Daoy (cell line): ENCODE results near the gene GCSH. TPM values are rescaled to one million over a fixed set of nuclear protein-coding genes. Genes with fewer than 3 reads are reported as not detected.

Source experiments
- DNase-seq: peaks from one replicate; pipeline ENCODE4 v3.0.0-alpha.2; 2015; ENCODE audit warnings: low read depth
- total RNA-seq: library from RNA; depleted of rRNA; stranded (reverse); fragments of >200 nt; shearing (Covaris generic); gene quantifications from 2 replicates; pipeline ENCODE4 v1.2.3, GENCODE V29; 2014

The GCSH gene
- total RNA-seq, 1 experiment from 2014 or later = 32.1 TPM

DNA sequence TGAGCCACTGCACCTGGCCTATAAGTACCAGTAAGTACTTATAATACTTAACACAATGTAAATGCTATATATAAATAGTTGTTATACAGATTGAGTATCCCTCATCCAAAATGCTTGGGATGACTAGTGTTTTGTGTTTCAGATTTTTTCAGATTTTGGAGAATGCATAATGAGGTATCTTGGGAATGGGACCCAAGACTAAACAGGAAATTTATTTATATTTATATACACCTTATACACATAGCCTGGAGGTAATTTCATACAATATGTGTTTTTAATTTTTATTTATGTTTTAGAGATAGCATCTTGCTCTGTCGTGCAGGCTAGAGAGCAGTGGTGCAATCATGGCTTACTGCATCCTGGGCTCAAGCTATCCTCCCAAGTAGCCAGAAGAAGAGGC lies 9.8 kb upstream of the GCSH start:
- DNase-seq = no peak

DNA sequence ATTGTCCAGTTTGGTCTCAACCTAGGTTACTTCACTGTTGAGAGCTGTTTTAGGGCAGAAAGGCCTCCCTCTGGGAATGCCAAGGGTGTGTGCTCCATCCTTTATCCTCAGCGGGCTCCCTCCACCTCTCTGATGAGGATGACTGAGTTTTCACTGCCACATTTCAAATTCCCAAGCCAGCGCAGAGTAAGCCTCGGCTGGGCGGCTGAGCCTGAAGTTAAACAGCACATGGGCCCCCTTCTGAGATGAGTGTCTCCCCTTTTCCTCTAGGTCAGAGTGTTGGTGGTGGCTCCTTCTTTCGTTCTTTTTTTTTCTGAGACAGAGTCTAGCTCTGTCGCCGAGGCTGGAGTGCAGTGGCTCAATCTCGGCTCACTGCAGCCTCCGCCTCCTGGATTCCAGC lies 5.5 kb upstream of the GCSH start:
- no peak for DNase-seq

DNA sequence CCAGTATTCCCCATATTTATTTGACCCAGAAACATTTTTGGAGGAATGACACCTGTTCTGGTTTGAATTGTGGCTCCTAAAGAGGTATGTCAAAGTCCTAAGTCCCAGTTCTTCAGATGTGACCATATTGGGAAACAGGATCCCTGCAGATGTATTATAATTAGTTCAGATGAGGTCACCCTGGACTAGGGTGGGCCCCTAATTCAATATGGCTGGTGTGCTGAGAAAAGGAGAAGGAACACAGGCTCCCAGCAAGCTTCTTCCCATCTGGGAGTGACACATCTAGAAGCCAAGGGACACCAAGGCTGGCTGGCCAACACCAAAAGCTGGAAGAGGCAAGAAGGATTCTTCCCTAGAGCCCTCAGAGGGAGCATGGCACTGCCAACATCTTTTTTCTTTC lies 3.8 kb upstream of the GCSH start:
- DNase-seq = no peak

DNA sequence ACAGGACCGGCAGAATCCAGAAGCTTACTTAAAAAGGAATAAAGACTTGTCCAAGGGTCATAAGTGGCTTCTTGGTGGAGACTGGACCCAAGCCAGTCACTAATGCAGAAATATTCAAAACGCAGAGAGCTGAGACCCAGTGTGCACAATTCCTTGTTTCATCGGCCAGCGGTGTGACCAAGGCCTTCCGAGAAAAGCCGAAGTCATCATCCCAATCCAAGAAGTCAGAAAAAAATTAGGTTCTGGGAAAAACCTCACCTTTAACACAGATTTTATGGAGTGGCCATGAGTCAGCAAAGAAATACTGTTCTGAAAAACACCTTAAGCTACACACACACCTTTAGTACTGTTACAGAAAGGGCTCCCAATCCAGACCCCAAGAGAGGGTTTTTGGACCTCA lies 1.0 kb upstream of the GCSH start:
- no peak for DNase-seq

DNA sequence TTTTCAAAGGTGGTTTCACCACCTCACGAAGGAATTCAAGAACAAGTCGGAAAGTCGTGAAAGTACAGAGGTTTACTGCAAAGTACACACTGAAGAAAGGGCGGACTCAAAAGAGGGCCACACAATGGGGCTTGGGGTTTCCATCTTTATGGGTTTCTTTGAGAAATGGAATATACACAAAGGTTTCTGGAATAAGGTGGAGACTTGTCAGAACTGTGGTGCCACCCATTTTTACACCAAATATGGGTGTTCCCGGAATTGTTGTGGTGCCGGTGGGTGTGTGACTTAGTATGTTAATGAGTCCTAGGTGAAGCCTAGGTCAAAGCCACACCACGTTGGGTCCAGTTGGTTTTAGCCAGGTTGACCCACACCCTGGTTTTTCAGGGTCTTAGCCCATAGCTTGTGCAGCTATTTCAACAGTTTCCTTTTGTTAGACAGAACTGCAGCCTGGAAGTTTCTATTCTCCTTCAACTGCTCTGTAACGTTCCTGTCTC lies 567 bp upstream of the GCSH start:
- no peak for DNase-seq

DNA sequence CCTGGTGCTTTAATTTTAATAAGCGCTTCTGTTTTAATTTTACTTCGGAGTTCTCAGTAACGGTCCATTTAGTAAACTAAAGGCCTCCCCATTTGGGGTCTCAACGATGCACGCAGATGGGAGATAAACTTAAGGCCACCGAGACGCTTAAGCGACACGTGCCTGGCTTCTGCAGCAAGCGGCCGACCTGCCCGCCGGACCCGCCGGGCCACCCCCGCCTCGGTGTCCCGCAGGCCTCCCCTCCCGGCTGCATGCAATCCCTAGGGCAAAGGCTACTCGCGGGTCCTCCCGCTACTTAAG lies 592 bp downstream of the GCSH start:
- no peak for DNase-seq

DNA sequence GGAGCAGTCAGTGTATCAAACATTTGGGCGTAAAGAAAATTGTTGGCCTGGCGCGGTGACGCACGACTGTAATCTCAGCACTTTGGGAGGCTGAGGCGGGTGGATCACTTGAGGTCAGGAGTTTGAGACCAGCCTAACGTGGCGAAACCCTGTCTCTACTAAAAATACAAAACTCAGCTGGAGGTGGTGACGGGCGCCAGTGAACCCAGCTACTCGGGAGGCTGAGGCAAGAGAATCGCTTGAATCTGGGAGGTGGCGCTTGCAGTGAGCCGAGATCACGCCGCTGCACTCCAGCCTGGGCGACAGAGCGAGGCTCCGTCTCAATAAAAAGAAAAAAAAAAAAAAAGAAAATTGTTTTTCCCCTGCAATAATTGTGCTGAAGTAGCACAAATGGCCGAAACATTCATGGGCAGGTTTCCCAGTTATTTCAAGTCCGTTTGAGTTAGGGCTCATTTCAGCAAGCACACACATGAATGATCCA lies 1.4 kb downstream of the GCSH start:
- DNase-seq = no peak

DNA sequence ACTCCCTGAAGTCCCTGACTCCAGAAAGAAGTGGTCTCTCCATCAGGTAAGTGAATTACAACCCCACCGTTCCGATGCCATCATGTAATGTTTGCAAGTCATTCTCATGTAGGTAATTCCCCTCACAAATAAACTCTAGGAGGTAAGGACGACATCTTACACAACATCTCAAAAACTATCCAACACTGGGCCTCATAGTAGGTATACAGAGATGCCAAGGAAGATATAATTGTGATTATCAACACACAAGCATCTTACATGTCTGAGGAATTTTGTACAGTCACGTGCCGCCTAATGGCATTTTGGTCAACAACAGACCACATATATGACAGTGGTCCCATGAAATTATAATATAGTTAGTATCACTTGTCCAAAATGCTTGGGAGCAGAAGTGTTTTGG lies 7.4 kb downstream of the GCSH start:
- DNase-seq = no peak

DNA sequence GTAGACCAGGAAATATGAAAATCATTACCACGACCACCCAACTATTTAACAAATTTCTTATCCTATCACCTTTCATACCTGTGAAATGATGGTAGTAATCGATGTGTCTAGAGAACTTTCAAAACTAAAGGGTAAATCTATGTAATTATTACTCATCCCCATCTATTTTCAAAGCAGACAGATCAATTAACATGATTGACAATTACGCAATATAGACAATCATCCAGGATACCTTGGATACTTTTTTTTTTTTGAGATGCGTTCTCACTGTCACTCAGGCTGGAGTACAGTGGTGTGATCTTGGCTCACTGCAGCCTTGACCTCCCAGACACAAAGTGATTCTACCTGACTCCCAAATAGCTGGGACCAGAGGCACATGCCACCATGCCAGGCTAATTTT lies 15.2 kb downstream of the GCSH start:
- DNase-seq = no peak

DNA sequence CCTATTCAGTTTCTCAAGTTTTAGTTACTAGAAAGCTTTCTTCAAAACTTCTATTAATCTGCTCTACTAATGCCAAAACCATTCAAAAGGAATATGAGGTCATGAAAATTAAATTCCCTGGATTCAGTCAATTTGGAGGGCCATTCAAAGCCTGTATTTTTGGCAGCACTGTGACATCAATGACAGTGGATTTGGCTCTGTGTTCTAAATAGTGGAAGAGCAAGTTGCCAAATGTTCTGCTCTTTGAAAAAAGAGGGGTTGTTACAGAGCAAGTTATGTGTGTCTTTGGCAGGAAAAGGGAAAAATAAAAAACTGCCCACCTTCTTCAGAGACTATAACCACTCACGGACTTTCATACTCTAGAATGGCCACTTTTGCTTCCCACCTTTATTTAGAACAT lies 16.0 kb downstream of the GCSH start:
- DNase-seq = no peak

DNA sequence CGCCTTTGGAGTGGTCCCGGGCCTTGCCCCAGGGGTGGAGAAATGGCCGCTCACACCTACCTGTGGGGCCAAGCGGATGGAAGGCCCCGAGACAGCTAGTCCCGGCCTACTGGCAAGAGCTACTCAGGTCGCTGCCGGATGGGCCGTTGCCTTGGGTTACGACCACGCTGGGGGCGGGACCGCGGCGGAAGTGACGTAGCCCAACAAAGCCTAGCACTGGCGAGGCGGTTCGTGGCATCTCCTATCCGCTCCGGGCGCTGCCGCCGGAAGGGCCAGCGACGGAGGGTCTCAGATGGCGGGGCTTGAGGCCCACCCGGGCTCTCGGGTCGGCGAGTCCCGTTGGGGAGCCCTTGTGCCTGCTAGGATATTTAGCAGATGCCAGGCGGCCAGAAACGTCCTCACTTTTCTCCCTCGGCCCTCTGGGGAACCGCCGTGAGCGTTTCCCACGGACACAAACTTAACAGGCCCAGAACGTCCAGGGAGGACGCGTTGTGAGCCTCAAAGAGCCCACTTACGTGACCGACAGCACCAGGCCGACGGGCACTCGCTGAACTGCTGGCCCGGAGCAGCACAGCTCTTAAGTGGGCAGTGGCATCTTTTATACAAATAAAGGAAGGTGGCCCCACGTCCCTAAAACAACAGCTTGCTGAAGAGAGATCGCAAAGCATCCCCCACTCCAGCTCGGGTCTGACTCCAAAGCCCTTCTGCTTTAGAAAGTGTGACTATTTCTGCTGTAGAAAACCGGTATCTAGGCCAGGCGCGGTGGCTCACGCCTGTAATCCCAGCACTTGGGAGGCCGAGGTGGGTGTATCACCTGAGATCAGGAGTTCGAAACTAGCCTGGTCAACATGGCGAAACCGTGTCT lies 18.9 kb downstream of the GCSH start, which contains the start of gene C16orf46:
TSS of gene C16orf46 (minus strand) at position 163 of the 865 bp plus-strand sequence. CDS start 13,283 bp downstream, outside the sequence.
- DNase-seq = peak; percentile 97

DNA sequence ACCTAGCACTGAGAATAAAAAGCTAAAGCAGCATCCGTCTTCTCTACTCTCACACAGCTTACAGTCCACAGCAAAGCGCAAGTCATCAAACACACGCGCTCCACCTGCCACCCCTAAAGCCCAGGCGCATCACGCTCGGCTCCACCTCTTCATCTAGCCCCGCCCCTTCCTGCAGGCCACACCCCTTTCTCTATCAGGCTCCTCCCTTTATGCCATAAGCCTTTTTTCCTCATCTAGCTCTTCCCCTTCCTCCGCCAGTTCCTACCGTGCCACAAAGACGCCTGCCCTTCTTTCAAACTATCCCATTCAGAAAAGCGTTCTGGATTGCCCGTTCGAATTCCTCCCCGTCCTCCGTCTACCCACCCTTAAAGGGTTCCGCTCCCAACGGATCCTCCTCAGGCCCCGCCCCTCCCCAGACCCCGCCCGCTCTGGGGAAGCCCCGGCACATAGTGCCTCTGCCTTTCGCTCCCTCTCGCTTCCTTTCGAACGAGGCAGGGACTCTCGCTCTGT lies 19.6 kb downstream of the GCSH start:
- peak; percentile 82 for DNase-seq

DNA sequence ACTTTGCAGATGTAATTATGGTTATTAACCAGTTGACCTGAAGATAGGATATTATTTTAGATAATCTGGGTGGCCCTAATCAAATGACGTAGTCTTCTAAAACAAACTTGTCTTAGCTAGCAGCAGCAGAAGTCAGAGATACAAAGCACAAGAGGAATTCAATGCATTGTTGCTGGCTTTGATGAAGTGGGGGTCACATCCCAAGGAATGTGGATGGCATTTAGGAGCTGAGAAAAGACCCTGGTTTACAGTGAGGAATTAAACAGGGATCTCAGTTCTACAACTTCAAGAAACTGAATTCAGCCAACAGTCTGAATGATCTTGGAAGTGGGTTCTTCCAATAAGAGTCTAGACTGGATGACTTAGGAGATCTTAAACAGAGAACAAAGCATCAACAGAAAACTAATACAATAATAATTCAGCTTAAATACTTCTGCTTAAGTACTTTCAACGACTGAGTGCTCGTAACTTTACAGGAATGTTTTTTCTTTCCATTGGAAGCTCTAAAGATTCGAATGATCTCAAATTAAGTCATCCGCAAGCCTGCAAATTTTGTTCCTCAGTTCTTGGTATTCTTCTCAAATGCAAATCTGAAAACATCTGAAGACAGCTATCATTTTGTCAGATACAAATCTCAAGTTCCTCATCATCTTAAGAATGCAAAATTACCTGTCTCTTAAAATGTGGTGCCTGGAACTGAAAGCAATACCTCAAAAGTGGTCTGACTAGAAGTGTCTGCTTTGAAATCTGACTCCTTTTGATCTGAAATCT lies 22.4 kb downstream of the GCSH start:
- DNase-seq = no peak

DNA sequence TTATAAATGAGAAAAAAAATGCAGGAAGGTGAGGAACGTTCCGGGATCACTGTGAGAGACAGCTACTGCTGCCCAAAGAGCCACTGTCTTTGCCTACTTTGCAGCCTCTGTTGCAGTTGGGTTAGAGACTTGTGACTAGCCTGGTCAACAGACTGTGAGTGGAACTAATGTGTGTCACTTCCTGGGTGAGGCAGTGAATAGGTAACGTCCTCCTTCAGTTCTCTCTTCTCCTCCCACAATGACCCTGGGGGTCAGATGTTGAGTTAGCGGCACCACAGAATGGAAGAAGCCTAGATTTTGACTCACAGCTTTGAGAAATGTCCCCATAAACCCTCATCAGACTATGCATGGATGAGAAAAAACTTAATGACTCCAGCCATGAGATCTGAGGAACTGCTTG lies 24.4 kb downstream of the GCSH start:
- DNase-seq = peak; percentile 7

DNA sequence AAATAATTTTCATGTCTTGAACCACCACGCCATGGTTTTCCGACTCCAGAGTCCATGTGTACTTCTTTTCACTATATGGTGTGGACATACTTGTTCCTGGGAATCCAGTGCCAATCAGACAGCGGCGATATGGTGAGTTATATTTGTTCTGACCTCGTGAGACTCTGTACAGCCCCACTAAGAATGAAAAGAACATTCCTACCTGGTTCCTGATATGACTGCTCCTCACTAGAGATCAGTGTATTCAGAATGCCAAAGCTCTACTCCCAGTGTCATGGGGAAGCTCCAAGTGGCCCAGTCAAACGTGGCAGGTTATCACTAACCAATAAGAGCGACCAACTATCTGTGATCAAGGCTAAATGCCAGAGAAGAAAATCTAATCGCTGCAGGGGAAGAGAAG lies 25.2 kb downstream of the GCSH start:
- no peak for DNase-seq

DNA sequence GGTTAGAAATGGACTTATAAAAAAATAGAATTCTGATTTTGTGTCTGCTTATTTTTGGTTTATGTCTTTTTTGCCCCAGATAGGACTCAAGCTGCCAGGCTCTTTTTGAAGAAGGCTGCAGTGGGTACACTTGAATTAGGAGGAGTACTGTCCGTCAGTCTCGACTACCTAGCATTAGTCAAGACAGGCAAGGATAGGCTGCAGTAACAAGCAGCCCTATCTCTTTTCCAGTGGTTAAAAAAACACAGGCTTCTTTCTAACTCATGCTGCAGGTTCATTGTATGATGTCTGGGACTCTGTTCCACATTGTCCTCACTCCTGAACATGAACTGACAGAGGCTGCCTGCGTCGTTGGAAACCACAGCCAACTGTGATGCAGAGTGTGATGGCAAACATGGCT lies 27.1 kb downstream of the GCSH start:
- DNase-seq = no peak

DNA sequence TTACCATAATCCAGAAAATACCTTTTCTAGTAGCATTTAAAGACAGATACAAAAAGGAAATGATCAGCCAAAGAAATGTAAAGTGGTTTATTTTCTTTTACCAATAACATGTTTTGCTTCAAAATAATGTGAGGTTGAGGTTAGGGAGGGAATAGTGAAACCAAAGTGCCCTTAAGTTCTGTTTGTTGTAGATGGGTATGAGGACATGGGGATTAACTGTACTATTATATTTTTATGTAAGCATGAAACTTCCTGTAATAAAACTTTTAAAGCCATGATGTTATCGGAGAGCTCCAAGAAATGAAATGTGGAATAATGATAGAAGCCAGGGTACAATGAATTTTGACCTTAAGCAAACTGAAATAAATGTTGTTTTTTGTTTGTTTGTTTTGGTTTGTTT lies 29.0 kb downstream of the GCSH start:
- DNase-seq = no peak

DNA sequence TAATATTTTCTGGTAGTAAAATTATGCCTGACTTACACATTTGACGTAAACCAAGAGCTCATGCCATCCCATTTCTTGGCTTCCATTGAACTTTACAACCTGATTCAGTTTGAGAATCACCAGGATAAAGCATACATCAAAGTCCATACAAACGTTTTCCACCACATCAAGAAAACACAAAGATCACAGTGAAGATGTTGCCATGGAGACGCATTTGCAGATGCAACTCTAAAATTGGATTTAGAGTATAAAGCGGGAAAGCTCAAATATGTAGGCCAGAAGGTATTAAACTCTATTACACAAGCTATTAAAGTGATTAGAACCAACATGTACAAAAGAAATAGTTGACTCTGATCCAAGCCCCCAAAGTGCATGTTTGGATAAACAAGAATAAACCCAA lies 29.5 kb downstream of the GCSH start:
- DNase-seq = no peak

DNA sequence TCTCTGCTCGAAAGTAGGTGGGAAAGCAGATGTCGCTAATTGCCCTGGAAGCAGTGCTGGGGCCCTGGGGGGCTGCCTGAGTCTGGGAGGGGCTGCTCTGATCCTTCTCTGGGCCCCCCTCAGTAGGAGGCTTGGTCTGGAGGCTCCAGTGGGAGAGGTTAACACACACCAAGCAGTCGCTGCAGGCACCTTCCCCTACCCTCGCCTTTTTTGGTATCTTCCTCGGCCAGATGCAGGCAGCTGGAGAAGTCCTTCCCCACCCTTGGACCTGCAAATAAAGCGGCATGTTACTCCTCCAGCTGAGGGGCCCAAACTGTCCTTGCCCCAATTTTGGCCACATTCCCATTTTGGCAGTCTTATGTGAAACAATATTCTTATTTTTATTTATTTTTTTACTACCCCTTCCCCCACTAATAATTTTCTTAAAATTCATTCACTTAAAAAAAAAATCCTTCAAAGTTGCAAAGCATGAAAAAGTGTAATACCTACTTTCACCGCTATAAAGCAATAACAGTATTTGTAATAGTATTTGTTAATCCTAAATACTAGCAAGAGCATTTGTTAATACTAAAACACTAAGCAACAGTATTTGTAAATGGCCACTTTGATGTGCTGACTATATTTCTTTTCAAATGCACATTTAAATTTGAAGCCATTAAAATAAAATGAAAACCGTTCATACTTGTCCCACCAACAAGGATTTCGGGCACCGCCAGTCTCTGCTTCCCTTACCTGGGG lies 34.2 kb downstream of the GCSH start:
- DNase-seq = no peak

DNA sequence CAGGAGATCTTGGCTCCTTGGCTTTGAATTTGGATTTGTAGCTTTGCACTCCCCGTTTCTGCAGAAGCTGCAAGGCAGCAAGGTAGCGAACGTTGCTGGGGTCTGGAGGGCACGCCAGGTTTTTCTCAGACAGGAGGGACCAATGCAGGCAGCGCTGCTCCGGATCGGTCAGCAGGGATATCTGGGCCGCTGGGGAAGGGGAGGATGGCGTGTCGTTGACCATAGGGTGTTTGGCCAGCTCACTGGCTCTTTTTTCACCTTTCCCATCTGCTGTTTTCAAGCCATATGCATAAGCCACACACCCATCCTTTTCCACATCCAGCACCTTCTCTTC lies 34.9 kb downstream of the GCSH start:
- no peak for DNase-seq

DNA sequence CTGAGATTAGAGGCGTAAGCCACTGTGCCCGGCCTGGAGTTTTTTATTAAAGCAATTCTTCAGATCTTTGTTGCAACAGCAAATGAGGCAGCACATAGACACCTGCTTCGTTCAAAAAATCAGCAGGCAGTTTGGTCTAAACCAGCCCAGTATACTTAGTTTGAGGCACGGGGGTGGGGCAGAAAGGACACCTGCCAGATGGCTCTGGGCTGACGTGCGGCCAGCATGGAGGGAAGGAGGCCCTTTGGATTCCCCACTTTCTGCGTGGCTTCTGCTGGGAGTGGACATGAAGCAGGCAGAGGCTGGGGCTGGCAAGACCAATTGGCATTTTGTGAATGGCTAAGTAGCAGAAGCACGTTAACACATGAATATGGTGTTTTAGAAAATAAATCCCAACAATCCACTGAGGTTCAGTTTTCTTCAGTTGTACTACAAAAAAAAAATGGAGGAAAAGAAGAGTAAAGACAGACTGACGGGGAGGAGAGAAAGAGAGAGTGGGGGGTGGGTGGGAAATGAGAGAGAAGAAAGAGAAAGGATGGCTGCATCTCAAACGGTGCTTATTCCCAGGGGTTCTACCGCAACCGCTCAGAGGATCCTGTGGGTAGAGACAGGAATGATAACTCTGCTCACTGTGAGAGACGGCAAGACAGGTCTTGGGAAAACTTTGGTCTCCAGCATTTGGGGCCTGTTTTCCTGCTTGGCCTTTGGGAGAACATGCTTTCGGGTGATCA lies 35.5 kb downstream of the GCSH start:
- DNase-seq = no peak

DNA sequence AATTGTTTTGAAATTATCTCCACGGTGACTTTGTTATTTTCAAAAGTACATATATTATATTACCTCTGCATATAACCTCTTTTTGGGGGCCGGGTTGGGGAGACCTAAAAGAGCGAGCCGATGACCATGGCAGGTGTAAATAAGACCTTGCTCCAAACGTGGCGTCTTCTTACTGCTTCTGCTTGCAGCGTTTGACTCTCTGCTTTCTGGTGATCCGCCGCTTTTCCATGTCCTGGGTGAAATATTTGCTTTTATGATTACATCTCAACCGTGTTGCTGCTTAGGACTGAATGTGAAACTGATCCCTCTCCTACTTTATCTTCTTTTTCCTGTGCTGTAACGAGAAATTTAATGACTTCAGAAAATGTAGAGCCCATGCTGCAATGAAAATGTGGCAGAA lies 42.4 kb downstream of the GCSH start:
- no peak for DNase-seq
